Left lung (tissue), 10 donors: ENCODE results near the gene RPN2. TPM values are rescaled to one million over a fixed set of nuclear protein-coding genes. Genes with fewer than 3 reads are reported as not detected.

Source experiments
- ATAC-seq: fragments of 200-7000 bp; cut with Tn5 transposase; one replicate; pipeline ENCODE4 v1.9.1; 2020; ENCODE audit warnings: moderate library complexity
- DNase-seq, 4 donors: peaks; one replicate each; pipeline ENCODE4 v3.0.0-alpha.2; 2013 to 2020
- H3K27ac ChIP-seq, 2 donors: fragments of 200-600 bp; sonication (generic) in 1 of 2; one replicate each; pipeline versions ENCODE4 v1.5.0 to v1.8.0; 2020 to 2021
- H3K27me3 ChIP-seq, 2 donors: fragments of 200-600 bp; sonication (generic) in 1 of 2; one replicate each; pipeline versions ENCODE4 v1.5.0 to v1.8.0; 2020 to 2021
- H3K36me3 ChIP-seq, 2 donors: fragments of 200-600 bp; sonication (generic) in 1 of 2; one replicate each; pipeline versions ENCODE4 v1.5.0 to v1.8.0; 2020 to 2021
- H3K4me1 ChIP-seq, 2 donors: fragments of 200-600 bp; one replicate each; pipeline ENCODE4 v1.8.0; 2021
- H3K4me3 ChIP-seq, 2 donors: fragments of 200-600 bp; sonication (generic) in 1 of 2; one replicate each; pipeline versions ENCODE4 v1.5.0 to v1.8.0; 2020 to 2021; ENCODE audit warnings: mild to moderate bottlenecking in 1 of 2
- H3K9me3 ChIP-seq, 2 donors: fragments of 200-600 bp; sonication (generic) in 1 of 2; one replicate each; pipeline versions ENCODE4 v1.5.0 to v1.8.0; 2020 to 2021
- intact Hi-C, 2 donors: fragments of 100-400 bp; cut with DNase I; formaldehyde crosslinking; loops; one replicate each; pipeline versions ENCODE4 v1.11.2 to v1.14.2; 2022
- polyA plus RNA-seq, 6 donors: library from polyadenylated mRNA; unstranded; fragments of 120-200 nt; gene quantifications; one replicate each; pipeline ENCODE4 v1.2.1, GENCODE V29; 2013; ENCODE audit not compliant: insufficient read length in 6 of 6
- total RNA-seq, 2 donors: library from RNA; stranded (reverse); fragmentation: NEBNext Ultra II Directional; extraction: Animal tissue kit (Norgen Biotek cat#: 25700); gene quantifications; one replicate each; pipeline ENCODE4 v1.2.1, GENCODE V29; 2021
- TF ChIP-seq, protein P1 (sequence below), 2 donors: fragments of 200-600 bp; sonication (generic) in 1 of 2; IDR thresholded peaks; one replicate each; pipeline versions ENCODE4 v1.5.0 to v1.8.0; 2021; ENCODE audit warnings: antibody characterized with exemption in 2 of 2
- donor health status: DM: no; HTN: yes; CAD: no.
- donor health status: DM: no; HTN: no; CAD: no.

The RPN2 gene
- total and polyA plus RNA-seq, 8 donors: 202 to 269 (median 229) TPM

DNA sequence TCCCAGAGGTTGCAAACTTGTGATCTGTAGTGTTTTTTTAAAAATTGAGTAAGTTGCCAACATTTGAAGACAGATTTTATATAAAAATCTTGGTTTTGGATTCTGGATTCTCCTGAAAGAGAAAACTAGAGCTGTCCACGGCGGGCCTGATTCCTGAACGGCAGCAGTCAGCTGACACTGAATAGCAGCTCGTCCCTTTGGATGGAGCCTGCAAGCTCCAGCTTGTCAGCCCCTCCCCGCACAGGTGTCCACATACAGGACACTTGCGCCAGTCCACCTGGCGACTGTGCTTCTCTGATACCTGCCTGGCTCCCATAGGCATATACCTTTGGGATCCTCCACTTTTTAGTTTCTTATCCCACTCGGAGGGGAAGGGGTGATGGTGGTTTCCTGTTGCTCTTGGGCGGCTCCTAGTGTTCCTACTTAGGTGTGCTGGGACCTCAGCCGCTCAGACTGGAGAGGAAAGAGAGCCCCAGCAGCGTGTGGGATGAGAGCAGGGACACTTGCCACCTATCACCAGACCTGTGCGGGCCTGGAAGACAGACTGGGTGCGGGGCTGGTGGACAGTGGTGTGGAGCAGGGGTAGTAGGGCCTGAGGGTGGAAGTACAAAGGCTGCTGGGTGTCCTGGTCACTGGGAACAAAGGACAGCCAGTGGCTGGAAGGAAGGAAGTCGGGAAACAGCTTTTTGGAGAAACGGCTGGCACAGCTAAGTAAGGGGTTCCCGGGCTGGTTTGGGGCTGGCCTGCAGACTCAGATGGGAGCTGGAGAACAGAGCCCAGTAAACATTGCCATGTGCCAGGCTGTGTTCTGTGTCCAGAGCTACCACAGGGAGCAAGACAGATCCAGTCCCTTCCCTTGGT is 64.2 kb downstream of the RPN2 start:
- intact Hi-C loops: no loop called here
- H3K9me3 ChIP-seq: no peaks in the 10 kb centered on the region
- no peaks in the 10 kb centered on the region for H3K4me1 ChIP-seq
- TF ChIP-seq, protein P1, sequence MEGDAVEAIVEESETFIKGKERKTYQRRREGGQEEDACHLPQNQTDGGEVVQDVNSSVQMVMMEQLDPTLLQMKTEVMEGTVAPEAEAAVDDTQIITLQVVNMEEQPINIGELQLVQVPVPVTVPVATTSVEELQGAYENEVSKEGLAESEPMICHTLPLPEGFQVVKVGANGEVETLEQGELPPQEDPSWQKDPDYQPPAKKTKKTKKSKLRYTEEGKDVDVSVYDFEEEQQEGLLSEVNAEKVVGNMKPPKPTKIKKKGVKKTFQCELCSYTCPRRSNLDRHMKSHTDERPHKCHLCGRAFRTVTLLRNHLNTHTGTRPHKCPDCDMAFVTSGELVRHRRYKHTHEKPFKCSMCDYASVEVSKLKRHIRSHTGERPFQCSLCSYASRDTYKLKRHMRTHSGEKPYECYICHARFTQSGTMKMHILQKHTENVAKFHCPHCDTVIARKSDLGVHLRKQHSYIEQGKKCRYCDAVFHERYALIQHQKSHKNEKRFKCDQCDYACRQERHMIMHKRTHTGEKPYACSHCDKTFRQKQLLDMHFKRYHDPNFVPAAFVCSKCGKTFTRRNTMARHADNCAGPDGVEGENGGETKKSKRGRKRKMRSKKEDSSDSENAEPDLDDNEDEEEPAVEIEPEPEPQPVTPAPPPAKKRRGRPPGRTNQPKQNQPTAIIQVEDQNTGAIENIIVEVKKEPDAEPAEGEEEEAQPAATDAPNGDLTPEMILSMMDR (IDR thresholded peaks at IDR 0.05): no peak
- no peak overlapping the region for H3K4me3 ChIP-seq
- H3K27me3 ChIP-seq: no peaks in the 10 kb centered on the region
- DNase-seq: no peak
- no peak overlapping the region for H3K27ac ChIP-seq
- peaks cover 0 to 70% of the 10 kb centered on the region in 2 donors for H3K36me3 ChIP-seq
- no peak for ATAC-seq

DNA sequence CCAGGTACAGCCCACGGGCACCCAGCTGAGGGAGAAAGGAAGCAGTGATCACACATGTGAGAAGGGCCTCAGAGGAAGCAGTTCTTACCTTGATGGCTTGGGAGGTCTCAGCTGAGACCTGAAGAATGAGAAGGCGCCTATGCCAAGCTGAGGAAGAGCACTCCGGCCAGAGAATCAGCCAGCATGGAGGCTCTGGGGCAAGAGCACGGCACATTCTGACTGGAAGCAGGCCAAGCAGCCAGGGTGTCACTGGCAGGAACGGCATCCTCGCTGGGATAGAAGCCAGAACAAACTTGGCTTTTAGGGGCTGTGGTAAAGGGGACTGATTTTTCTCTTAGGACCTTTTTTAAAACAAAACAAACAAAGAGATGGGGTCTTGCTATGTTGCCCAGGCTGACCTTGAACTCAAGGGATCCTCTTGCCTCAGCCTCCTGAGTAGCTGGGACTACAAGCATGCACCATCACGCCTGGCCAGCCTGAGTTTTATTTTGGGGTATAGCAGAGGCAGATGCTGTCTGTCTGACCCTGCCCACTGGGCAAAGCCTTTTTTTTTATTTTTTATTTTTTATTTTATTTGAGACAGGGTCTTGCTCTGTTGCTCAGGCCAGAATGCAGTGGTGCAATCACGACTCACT is 64.9 kb downstream of the RPN2 start:
- Histone ChIP-seq H3K36me3 (peaks cover 0 to 63% of the 10 kb centered on the region in 2 donors), H3K27ac (no peak overlapping the region), H3K4me1 (no peaks in the 10 kb centered on the region), H3K9me3 (no peaks in the 10 kb centered on the region), H3K27me3 (no peaks in the 10 kb centered on the region), H3K4me3 (no peak overlapping the region)
- ATAC-seq: no peak
- intact Hi-C loops: no loop called here
- TF ChIP-seq, protein P1 (IDR thresholded peaks at IDR 0.05): no peak
- DNase-seq: no peak

DNA sequence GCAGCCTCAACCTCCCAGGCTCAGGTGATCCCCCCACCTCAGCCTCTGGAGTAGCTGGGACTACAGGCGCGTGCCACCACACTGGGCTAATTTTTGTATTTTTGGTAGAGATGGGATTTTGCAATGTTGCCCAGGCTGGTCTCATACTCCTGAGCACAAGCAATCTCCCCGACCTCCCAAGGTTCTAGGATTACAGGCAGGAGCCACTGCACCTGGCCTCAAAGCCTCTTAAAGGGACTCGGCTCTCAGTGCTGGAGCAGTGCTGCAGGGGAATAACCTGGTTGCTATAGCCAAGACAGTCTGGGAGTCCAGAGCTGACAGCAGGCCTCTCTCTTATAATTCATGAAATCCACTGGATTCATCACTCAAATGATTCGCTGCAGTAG is 65.4 kb downstream of the RPN2 start:
- ATAC-seq: no peak
- H3K27me3 ChIP-seq: no peaks in the 10 kb centered on the region
- TF ChIP-seq, protein P1 (IDR thresholded peaks at IDR 0.05): no peak
- DNase-seq: no peak
- H3K9me3 ChIP-seq: no peaks in the 10 kb centered on the region
- intact Hi-C loops: no loop called here
- no peak overlapping the region for H3K4me3 ChIP-seq
- no peak overlapping the region for H3K27ac ChIP-seq
- H3K36me3 ChIP-seq: peaks cover 0 to 58% of the 10 kb centered on the region in 2 donors
- H3K4me1 ChIP-seq: no peaks in the 10 kb centered on the region

DNA sequence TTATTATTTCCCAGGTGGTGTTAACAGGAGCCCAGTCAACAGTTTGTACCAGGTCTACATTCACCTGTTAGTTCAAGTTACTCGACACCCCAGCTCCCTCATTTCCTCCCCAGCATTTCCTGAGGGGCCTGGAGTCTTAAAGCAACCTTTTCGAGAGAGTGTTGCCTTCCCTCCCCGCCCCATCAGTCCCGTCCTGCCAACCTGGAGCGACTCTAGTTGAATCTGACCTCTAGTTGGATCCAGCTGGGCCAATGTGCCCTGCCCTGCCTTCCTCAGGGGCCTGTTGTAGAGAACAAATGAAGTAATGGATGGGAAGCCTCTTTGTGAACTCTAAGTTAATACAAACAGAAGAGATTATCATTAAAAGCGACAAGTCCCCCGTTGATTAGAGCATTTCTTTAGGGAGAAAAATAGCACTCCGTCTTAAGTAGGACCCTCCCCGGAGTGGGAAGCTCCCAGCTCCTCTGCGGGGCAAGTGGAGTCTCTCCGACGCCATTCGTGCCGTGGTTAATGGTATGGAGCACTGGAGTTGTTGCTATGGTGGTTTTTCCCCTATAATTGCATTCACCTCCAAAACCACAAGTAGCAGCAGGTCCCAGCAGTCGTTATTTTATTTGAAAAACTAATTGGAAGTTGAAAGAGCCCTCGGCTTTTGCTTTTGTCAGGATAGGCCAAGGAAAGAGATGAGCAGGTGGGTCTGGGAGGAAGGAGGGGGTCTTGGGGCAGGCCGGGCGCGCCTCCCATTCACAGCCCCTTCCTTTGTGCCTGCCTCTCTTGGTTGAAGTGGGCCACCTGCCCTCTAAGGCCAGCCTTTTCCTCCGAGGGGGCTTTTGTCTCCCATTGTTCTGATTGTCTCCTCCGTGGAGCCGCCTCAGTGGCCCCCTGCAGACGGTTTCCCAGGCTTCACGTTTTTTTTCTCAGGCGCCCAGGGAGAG is 66.4 kb downstream of the RPN2 start:
- DNase-seq (no peak), ATAC-seq (no peak)
- no peaks in the 10 kb centered on the region for H3K4me1 ChIP-seq
- H3K9me3 ChIP-seq: no peaks in the 10 kb centered on the region
- intact Hi-C loops: no loop called here
- TF ChIP-seq, protein P1 (IDR thresholded peaks at IDR 0.05): no peak
- no peak overlapping the region for H3K4me3 ChIP-seq
- H3K27ac ChIP-seq: no peak overlapping the region
- no peaks in the 10 kb centered on the region for H3K27me3 ChIP-seq
- peaks cover 0 to 49% of the 10 kb centered on the region in 2 donors for H3K36me3 ChIP-seq
